HG03025 (cell line): Measurements from ENCODE around the gene C13orf46.

ENCODE experiments used
- ATAC-seq: cut with Tn5 transposase; IDR thresholded peaks from one replicate; pipeline ENCODE4 v1.9.1; 2021; ENCODE audit warnings: mild to moderate bottlenecking, moderate library complexity; ENCODE audit not compliant: unreplicated experiment, low FRiP score

Gene C13orf46

DNA sequence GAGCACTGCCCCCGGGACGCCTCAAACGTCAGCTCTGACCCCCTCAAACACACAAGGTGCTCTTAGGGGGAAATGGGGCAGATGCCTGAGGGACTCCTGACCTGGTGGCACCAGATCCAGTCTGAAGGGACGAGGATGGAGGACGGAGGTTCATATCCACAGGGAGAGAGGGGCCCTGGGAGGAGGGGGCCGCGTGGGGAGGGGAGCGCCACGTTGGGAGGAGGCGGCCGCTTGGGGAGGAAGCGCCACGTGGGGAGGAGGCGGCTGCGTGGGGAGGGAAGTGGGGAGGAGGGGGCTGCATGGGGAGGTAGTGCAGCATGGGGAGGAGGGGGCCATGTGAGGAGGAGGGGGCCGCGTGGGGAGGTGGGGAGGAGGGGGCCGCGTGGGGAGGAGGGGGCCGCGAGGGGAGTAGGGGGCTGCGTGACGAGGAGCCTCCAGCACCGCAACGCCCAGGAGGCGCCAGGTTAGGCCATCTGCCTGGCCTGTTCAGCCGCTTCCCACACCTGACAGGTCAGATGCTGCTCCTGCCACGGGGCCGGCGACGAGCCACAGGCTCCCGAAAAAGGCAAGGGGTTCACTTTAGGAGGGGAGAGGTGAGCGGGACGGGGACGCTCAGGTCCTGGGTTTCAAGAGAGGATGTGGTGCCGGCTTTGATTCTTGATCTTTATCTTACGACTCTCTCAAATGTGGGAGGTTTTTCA is 36.7 kb upstream of the C13orf46 start:
- no peak for ATAC-seq

DNA sequence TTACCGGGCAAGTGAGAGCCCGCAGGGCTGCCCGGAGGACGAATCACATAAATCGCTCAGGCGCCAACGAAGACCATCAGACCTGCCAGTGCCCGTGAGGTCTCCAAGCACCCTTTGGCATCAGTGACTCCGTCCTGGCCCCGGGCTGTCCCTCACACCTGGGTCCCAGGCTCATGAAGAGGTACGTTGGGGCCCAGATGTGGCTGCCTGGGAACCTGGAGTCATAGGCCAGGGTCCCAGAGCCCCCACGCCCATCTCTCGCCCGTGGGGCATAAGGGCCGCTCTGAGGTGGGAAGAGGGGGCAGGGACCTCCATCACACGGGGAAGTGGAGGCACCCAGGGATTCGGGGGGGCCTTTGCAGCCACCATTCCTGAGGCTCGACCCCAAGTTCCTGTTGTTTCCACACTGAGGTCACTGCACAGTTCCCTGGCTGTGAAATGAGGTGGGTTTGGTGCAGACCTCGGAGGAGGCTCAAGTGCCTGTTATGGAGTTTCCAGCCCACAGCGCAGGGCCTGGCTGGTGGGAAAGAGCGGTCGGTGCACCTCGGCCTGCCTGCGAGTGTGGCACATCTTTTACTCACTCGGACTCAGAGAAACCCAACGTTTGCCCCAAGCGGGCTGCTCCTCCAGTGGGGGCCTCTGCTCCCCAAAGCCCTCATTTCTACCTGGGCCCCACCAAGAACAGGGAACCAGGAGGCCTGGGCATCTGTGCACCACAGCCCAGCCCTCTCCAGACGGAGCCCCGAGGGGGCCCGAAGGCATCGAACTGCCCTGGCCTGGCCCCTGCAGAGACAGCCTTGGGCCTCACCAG is 35.9 kb upstream of the C13orf46 start:
- ATAC-seq = no peak

DNA sequence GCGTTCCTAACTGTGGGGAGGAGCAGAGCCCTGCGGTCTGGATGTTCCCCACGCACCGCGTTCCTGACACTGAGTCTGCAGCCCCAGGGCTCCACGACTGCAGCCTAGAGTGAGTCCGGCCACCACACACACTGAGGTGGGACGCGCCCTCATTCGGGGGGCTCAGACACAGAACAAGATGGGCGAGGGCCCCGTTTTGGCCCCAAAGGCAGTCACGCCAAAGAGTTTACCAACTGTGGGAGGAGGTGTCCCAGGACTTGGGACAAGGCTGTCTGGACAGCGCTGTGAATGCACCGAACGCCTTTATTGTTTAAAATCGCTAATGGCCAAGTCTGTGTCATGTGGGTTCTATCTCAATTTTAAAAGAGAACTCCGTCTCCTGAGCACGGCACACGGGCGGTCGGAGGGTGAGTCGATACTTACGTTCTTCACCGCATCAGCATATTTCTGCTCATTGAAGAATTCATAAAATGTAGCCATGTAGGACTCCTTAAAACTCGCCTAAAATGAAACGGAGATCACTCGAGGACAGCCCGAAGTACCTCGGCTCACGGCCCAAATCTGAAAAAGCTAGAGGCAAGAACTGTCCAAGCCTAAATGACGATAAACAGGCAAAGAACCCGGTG is 35.2 kb upstream of the C13orf46 start:
- no peak for ATAC-seq

DNA sequence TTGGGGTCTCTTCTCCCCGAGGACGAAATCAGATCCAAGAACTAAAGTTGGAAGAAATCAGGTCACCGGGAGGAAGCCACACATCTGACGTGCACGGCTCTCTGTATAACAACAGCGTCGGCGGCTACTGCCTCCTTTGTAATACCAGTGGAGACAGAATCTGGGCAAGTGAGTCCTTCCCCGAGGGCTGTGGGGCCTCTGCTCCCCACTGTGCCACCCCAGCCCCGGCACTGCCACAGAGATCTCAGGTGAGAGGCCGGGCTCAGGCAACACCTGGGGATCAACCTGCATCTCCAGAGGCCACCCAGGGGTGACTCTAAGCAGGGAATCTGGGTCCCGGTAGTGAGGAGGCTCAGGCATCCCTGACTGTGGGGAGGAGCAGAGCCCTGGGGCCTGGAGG is 33.7 kb upstream of the C13orf46 start:
- ATAC-seq = no peak

DNA sequence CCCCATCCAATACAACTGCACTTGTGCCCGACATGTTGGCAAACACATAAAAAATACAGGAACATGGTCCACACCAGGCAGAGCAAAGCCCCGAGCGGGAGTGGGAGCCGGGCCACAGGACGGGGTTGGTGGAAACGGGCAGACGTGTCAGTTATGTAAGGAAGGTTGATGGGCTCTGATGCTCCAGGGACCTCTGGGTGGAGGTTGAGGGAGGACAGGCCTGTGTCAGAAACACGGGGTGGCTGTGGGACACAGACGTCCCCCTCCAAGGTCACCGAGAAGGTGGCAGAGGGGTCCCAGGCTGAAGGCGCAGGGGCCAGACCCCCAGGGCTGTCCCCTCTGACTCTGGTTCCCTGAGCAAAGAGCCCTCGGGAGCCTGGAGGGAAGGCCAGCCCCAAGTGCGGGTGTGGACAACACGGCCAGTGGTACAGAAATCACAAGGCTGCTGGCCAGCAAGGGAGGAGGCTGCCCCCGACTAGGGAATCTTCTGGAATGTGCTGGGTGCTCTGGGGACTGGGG is 31.4 kb upstream of the C13orf46 start:
- no peak for ATAC-seq

DNA sequence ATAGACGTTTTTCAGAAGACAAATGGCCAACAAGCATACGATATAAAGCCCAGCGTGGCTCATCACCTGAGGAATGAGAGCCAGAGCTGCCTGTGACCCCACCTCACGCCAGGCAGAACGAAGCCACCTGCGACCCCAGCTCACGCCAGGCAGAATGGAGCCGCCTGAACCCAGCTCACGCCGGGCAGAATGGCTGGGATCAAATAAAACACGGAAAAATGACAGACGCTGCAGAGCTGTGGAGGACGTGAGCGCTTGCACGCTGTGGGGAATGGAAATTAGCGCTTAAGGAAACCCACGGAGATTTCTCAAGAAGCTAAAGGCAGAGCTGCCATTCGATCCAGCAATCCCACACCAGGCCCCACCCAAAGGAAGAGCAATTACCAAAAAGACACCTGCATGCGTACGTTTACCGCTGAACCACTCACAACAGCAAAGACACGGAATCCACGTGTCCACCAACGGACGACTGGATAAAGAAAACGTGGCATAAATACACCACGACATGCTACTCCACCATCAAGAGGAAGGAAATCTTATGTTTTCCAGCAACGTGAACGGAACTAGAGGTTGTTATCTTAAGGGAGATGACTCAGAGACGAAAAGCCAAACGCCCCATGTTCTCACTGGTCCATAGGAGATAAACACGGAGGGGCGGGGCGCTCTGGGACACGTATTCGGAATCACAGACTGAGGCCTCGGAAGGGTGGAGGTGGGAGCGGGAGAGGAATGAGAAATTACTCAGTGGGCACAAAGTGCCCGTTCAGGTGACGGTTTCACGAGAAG is 30.7 kb upstream of the C13orf46 start:
- ATAC-seq = no peak

DNA sequence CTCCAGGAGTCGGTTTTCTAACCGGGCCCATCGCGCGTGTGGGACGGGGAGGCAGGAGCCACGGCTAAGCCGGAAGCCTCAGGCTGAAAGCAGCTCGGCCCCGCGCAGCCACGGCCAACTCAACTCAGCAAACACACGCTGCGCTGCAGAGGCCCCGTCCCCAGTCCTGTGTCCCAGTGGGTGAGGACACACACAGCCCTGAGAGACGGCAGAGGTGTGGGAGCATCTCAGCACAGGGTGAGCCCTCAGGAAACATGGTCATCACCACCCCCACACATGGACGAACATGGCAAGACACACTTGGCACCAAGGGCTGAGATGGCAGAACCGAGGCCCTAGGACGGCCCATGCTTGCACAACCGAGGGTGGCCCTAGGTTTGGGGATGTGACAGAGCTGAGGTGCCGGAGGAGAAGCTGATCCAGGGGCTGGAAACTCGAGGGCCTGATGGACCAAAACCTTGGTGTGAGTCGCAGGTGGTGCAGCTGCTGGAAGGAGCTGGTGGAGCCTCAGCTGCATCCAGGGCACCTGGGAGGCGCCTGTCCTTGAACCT is 29.0 kb upstream of the C13orf46 start:
- no peak for ATAC-seq

DNA sequence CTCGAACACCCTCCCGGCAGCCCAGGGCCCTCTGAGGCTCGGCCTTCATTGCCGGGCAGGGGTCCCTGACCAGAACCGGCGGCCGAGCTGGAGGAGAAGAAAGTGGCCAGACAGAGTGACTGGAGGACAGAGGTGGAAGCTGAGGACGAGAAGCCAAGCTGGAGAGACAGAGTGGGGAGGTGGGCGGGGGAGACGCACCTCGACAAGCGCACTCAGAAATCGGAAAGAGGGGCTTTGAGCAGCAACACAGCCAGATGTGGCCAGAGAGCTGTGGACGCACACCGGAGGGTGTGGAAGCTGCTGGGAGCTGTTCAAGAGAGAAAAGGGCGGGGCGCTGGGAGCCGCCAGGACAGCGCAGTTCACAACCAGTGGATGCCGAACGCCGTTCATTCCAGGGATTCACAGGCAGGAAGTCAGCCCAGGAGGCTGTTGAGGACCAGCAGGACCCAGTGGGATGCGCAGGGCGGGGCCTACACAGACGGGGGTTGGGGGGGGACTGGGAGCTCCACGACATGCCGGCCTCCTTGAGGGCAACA is 28.2 kb upstream of the C13orf46 start:
- no peak for ATAC-seq

DNA sequence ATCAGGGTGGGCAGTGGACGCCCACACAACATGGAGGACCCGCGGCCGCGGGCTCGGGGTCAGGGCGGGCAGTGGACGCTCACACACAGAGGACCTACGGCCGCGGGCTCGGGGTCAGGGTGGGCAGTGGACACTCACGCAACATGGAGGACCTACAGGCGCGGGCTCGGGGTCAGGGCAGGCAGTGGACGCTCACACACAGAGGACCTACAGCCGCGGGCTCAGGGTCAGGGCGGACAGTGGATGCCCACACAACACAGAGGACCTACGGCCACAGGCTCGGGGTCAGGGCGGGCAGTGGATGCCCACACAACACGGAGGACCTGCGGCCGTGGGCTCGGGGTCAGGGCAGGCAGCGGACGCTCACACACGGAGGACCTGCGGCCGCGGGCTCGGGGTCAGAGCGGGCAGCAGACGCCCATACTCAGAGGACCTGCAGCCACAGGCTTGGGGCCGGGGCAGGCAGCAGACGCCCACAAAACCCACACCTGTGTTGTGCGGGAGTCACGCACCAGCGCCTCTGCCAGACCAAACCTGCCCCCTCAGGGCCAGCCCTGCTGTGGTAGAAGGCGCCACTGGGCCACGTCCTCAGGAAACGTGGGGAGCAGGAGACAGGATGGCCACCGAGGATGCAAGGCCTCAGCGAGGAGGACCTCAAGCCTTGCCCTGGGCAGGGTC is 27.6 kb upstream of the C13orf46 start:
- ATAC-seq = no peak

DNA sequence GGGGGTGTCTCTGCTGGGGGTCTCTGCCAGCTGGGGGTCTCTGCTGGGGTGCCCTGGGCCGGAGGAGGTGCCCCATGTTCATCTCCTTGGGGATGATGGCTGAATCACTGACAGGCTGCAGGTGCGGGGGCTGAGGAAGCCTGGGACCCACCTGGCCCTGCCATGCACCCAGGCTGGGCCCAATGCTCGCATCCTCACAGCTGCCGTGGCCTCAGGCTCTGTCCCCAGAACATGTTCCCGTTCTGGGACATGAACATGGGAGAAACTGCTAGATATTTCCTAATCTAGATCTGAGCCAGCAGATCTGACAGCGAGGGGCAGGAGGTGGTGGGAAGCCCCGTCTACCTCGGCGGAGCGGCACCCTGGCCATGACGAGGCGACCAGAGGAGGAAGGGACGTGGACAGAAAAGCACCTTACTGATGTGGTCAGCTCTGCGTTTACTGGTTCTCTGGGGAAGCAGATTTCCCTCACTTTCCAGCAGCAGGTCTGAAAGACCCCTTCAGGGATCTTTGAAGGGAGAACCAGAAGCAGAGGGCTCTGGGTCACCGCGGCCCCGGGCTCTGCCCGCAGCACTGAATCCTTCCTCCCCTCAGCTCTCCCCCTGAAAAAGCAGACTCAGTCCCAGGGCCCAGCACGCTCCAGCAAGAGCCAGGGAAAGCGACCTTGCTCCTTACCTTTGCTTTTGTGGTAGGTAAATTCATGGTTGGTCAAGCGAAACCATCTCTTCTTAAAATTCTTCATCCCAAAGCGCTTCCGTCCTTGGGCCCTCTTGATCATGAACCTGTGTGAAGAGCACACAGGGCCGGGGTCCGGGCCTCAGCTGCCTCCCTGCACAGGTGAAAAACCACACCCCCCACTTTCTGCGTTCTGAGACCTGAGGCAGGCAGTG is 26.5 kb upstream of the C13orf46 start:
- ATAC-seq = no peak

DNA sequence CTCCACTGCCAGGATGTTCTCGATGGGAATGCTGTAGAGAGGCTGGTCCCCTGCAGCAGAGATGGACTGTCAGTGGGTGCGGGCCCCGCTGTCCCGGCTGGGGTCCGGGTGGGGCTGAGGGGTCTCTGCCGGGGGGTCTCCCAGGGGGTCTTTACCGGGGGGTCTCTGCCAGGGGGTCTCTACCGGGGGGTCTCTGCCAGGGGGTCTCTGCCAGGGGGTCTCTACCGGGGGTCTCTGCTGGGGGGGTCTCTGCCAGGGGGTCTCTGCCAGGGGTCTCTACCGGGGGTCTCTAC is 25.7 kb upstream of the C13orf46 start:
- ATAC-seq = no peak

DNA sequence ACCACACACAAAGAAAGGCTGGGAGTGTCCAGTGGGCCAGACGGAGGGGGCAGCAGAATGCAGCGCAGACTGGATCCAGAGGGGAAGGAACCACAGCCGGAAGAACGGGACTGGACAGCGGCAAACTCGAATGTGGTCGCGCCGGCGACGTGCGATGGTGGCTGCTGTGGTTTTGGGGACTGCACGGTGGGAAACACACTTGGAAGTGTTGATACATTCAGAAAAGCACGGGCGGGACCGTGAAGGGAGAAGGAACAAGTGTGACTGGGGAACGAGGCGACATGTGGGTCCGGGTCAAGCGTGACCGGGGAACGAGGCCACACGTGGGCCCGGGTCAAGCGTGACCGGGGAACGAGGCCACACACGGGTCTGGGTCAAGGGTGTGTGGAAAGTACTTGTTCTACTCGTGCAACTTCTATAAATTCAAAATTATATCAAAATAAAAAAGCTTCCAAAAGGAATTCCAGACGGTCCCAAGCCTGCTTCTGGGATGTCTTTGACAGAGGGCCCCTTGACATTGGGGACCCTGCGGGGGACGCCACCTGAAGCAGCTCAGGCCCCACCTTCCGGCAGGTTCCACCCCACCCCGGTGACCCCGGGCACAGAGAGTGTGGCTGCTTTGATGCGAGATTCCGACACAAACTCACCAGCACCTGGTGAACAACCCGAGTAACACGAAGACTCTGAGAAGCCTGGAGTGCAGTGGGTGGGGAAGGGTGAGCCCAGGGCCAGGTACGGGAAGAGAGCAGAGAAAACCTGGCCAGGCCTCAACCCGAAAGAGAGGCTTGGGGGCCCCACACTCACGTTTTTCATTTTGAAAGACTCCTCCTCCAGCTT is 25.1 kb upstream of the C13orf46 start:
- no peak for ATAC-seq

DNA sequence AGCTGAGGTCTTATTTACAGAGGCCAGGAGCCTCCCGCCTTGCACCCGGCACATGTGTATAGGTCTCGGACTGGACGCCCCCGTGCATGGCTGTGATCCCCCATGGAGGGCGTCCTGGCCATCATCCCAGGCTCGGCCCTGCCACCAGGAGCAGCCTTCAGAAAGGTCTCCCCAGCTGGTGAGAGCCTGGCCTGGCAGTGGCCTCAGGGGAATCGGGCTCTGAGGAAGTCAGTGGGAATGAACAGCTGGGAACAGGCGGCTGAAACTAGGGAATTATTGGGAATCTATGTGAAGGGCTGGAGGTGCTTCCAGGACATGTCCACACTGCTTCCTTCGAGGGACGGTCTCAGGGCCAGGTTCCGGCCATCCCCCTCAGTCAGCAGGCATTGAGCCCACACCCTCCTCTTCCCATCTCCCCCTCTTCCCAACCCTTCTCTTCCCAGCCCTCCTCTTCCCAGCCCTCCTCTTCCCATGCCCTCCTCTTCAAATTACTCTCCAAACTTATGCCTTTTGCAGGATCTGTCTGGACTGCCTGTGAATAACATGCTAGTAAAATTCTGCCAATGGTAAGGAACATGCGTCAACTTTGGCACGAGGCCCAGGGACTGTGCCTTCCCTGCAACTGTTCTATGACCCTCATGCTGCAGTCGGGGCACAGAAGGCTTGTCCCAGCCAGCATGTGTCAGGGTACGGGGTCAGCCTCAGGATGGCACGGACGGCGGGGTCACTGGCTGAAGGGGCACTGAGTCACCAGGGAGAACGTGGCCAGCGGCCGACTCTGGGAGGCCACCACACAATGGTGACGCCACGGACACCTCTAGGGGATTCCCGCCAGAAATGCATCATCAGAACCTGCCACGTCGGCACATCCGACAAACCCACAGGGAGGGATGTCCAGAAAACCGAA is 24.2 kb upstream of the C13orf46 start:
- ATAC-seq = no peak

DNA sequence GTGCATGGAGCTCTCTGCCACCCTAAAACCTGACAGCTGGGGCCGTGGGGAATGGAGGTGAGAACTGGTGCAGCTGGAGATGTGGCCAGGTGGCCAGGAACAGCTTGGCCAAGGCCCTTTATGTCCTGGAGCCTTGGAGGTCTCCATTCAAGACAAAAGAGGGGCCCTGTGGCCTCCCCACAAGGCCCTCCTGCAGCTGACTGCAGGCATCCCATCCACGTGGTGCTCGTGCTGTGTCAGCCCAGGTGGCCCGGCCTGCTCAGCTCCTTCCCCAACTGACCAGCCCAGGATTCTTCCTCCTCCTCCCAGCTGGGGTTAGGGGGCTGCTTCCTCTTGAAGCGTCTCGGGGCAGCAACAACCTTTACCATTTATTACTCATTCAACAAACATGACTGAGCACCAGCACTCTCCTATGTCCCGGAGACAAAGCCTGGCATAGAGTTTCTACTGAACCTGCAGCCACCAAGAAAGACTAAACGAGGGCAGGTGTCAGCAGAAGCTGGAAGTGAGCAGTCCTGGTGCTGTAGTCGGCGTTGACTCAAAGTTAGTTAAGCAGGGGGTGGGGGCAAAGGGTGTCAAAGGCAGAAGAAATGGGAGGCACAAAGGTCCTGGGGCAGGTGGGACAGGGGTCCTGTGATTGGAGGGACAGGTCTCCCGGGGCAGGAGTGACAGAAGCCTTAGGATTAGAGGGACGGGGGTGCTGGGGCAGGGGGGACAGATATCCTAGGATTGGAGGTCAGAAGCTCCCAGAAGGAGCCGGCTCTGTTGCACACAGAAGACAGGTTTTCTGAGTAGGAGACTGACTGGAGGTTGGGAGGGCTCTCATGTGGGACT is 23.3 kb upstream of the C13orf46 start:
- ATAC-seq = no peak

DNA sequence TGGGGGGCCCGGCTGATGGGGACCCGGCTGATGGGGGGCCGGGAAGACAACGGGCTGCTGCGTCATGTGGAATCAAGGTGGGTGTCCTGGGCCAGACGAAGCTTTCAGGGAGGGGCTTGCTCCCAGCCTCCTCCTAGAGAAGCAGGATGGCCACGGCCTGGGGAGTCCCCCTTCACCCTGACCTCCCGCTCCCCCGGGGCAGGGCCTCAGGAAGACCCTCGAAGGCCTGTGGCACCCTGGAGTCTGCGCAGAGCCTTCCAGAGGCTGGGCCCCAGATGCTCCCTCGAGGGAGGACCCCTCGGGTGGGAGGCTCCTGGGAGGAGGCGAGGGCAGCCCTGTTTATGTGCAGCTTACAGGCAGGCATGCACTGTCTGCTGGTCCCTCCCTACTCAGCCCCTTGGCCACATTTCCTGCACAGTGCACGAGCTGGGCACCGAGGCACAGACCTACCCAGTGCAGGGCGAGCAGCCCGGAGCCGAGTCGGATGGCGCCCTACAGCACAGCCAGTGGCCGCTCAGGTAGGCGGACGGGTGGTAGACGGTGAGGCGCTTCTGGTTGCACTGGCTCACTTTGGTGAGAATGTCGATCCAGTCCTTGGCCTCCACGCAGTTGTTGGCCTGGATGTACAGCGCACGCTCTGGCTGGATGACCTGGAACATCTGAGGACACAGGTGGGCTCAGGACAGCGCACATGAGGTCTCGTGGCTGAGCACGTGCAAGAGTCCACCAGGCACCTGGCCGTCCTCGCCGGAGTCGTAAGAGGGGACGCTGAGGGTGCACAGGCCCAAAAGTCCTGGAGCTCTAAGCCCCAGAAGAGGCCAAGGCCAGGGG is 22.4 kb upstream of the C13orf46 start:
- no peak for ATAC-seq
